HepG2 (cell line): ENCODE results near the gene AHRR. TPM values are rescaled to one million over a fixed set of nuclear protein-coding genes. Genes with fewer than 3 reads are reported as not detected.

ENCODE experiments used
- CAMTA2 ChIP-seq: sonication (generic); formaldehyde crosslinking; IDR thresholded peaks from 2 replicates; pipeline ENCODE4 v1.4.0; 2020; ENCODE audit warnings: mild to moderate bottlenecking, missing genetic modification reagents, borderline replicate concordance
- FOXO4 ChIP-seq: sonication (generic); formaldehyde crosslinking; conservative IDR thresholded peaks from 2 replicates; pipeline ENCODE4 v1.8.1; 2023; ENCODE audit warnings: missing genetic modification reagents
- HMGA1 ChIP-seq: sonication (generic); formaldehyde crosslinking; conservative IDR thresholded peaks from 2 replicates; pipeline ENCODE4 v1.4.0; 2020; ENCODE audit warnings: missing genetic modification reagents
- HNRNPK ChIP-seq: fragments of 200-400 bp; formaldehyde crosslinking; IDR thresholded peaks from 2 replicates; pipeline ENCODE4 v1.6.1; 2018; ENCODE audit warnings: low read length, low read depth, moderate library complexity, mild to moderate bottlenecking; ENCODE audit not compliant: poor library complexity, severe bottlenecking
- KDM2A ChIP-seq: sonication (generic); formaldehyde crosslinking; IDR thresholded peaks from 2 replicates; pipeline ENCODE4 v1.4.0; 2020; ENCODE audit warnings: low read depth, missing genetic modification reagents, borderline replicate concordance
- MTA1 ChIP-seq: sonication (generic); formaldehyde crosslinking; IDR thresholded peaks from 2 replicates; pipeline ENCODE4 v1.4.0; 2020; ENCODE audit warnings: missing genetic modification reagents, mild to moderate bottlenecking, borderline replicate concordance
- PAX8 ChIP-seq: sonication (generic); formaldehyde crosslinking; IDR thresholded peaks from 2 replicates; pipeline ENCODE4 v1.8.0; 2022; ENCODE audit warnings: mild to moderate bottlenecking, missing genetic modification reagents, borderline replicate concordance
- STAG1 ChIP-seq: sonication (generic); formaldehyde crosslinking; IDR thresholded peaks from 2 replicates; pipeline ENCODE4 v1.4.0; 2020; ENCODE audit warnings: missing genetic modification reagents
- TCF12 ChIP-seq, 2 experiments: fragments of 450-650 bp in 1 of 2; sonication (generic) in 1 of 2; formaldehyde crosslinking in 1 of 2; IDR thresholded peaks; 2 replicates each; pipeline versions ENCODE4 v1.6.1 to v1.8.0; 2017 to 2022; ENCODE audit warnings: antibody characterized with exemption in 1 of 2, mild to moderate bottlenecking in 1 of 2, missing genetic modification reagents in 1 of 2, moderate library complexity in 1 of 2
- ZBTB20 ChIP-seq: sonication (generic); formaldehyde crosslinking; IDR thresholded peaks from 2 replicates; pipeline ENCODE4 v1.8.1; 2023; ENCODE audit warnings: missing genetic modification reagents, low read depth, mild to moderate bottlenecking, borderline replicate concordance
- ZNF10 ChIP-seq: sonication (generic); formaldehyde crosslinking; IDR thresholded peaks from 2 replicates; pipeline ENCODE4 v1.4.0; 2020; ENCODE audit warnings: mild to moderate bottlenecking, low read depth, missing genetic modification reagents, borderline replicate concordance
- ZNF121 ChIP-seq: sonication (generic); formaldehyde crosslinking; IDR thresholded peaks from 2 replicates; pipeline ENCODE4 v1.5.0; 2020; ENCODE audit warnings: mild to moderate bottlenecking, missing genetic modification reagents
- ZNF232 ChIP-seq: sonication (generic); formaldehyde crosslinking; IDR thresholded peaks from 2 replicates; pipeline ENCODE4 v1.4.0; 2020; ENCODE audit warnings: missing genetic modification reagents, borderline replicate concordance
- ZNF605 ChIP-seq: sonication (generic); formaldehyde crosslinking; IDR thresholded peaks from 2 replicates; pipeline ENCODE4 v1.8.0; 2022; ENCODE audit warnings: mild to moderate bottlenecking, missing genetic modification reagents
- polyA plus RNA-seq, 8 experiments: library from polyadenylated mRNA; depleted of rRNA in 3 of 8; stranded (reverse) in 7 of 8; unstranded in 1 of 8; fragments of >200 nt; fragmentation: Illumina TruSeq in 4 of 8; extraction: Trizol in 4 of 8; gene quantifications; 2 replicates each; pipeline versions ENCODE4 v1.2.1 to v1.2.3, GENCODE V29; 2011 to 2016; ENCODE audit warnings: low read depth in 4 of 8, missing spikeins in 1 of 8, mixed read lengths in 1 of 8; ENCODE audit not compliant: insufficient read depth in 1 of 8
- total RNA-seq, 5 experiments: library from RNA; depleted of rRNA; stranded (reverse); fragments of >200 nt; fragmentation: Illumina TruSeq; extraction: Trizol; gene quantifications; 2 replicates each; pipeline ENCODE4 v1.2.3, GENCODE V29; 2016; ENCODE audit warnings: low read depth in 1 of 5
- TF ChIP-seq, protein P1 (sequence below): sonication (generic); formaldehyde crosslinking; IDR thresholded peaks from 2 replicates; pipeline ENCODE4 v1.5.0; 2020; ENCODE audit warnings: missing genetic modification reagents, mild to moderate bottlenecking, borderline replicate concordance
- TF ChIP-seq, protein P2 (sequence below): fragments of 450-650 bp; IDR thresholded peaks from 2 replicates; pipeline ENCODE4 v1.6.1; 2017
- TF ChIP-seq, protein P3 (sequence below): sonication (generic); formaldehyde crosslinking; IDR thresholded peaks from 2 replicates; pipeline ENCODE4 v1.5.1; 2020; ENCODE audit warnings: mild to moderate bottlenecking, missing genetic modification reagents, borderline replicate concordance

Gene AHRR
- total and polyA plus RNA-seq, 2 of the 13 experiments (the other 11 are each of a cell fraction or from before 2014, with no cell fraction given), result 0.28 to 0.35 TPM

- no peak for TF ChIP-seq PAX8
- TF ChIP-seq HNRNPK, result peak; percentile 44
- TF ChIP-seq ZNF605 (CRISPR knock-in tag), result 0 out of 2 replicates have a peak, but pooled peaks have one; percentile 21
- no peak for TF ChIP-seq ZNF10 (CRISPR knock-in tag)
- no peak for TF ChIP-seq HMGA1 (CRISPR knock-in tag)
- TF ChIP-seq CAMTA2 (CRISPR knock-in tag), result peak; percentile 27
- TF ChIP-seq STAG1 (CRISPR knock-in tag), result 0 out of 2 replicates have a peak, but pooled peaks have one; percentile 4
- 0 out of 2 replicates have a peak, but pooled peaks have one; percentile 4 for TF ChIP-seq ZNF232 (CRISPR knock-in tag)
- no peak for TF ChIP-seq ZNF121 (CRISPR knock-in tag)
- no peak for TF ChIP-seq MTA1 (CRISPR knock-in tag)
- peak; percentile 51 for TF ChIP-seq KDM2A (CRISPR knock-in tag)
- TF ChIP-seq FOXO4, result 0 out of 2 replicates have a peak, but pooled peaks have one; percentile 73
- TF ChIP-seq, protein P1, sequence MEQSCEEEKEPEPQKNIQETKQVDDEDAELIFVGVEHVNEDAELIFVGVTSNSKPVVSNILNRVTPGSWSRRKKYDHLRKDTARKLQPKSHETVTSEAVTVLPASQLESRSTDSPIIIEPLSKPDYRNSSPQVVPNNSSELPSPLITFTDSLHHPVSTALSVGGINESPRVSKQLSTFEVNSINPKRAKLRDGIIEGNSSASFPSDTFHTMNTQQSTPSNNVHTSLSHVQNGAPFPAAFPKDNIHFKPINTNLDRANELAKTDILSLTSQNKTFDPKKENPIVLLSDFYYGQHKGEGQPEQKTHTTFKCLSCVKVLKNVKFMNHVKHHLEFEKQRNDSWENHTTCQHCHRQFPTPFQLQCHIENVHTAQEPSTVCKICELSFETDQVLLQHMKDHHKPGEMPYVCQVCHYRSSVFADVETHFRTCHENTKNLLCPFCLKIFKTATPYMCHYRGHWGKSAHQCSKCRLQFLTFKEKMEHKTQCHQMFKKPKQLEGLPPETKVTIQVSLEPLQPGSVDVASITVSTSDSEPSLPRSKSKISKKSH (CRISPR knock-in tag), result no peak; the same call in 1 of the 2 replicates
- TF ChIP-seq, protein P2, sequence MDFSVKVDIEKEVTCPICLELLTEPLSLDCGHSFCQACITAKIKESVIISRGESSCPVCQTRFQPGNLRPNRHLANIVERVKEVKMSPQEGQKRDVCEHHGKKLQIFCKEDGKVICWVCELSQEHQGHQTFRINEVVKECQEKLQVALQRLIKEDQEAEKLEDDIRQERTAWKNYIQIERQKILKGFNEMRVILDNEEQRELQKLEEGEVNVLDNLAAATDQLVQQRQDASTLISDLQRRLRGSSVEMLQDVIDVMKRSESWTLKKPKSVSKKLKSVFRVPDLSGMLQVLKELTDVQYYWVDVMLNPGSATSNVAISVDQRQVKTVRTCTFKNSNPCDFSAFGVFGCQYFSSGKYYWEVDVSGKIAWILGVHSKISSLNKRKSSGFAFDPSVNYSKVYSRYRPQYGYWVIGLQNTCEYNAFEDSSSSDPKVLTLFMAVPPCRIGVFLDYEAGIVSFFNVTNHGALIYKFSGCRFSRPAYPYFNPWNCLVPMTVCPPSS, result no peak
- TF ChIP-seq, protein P3, sequence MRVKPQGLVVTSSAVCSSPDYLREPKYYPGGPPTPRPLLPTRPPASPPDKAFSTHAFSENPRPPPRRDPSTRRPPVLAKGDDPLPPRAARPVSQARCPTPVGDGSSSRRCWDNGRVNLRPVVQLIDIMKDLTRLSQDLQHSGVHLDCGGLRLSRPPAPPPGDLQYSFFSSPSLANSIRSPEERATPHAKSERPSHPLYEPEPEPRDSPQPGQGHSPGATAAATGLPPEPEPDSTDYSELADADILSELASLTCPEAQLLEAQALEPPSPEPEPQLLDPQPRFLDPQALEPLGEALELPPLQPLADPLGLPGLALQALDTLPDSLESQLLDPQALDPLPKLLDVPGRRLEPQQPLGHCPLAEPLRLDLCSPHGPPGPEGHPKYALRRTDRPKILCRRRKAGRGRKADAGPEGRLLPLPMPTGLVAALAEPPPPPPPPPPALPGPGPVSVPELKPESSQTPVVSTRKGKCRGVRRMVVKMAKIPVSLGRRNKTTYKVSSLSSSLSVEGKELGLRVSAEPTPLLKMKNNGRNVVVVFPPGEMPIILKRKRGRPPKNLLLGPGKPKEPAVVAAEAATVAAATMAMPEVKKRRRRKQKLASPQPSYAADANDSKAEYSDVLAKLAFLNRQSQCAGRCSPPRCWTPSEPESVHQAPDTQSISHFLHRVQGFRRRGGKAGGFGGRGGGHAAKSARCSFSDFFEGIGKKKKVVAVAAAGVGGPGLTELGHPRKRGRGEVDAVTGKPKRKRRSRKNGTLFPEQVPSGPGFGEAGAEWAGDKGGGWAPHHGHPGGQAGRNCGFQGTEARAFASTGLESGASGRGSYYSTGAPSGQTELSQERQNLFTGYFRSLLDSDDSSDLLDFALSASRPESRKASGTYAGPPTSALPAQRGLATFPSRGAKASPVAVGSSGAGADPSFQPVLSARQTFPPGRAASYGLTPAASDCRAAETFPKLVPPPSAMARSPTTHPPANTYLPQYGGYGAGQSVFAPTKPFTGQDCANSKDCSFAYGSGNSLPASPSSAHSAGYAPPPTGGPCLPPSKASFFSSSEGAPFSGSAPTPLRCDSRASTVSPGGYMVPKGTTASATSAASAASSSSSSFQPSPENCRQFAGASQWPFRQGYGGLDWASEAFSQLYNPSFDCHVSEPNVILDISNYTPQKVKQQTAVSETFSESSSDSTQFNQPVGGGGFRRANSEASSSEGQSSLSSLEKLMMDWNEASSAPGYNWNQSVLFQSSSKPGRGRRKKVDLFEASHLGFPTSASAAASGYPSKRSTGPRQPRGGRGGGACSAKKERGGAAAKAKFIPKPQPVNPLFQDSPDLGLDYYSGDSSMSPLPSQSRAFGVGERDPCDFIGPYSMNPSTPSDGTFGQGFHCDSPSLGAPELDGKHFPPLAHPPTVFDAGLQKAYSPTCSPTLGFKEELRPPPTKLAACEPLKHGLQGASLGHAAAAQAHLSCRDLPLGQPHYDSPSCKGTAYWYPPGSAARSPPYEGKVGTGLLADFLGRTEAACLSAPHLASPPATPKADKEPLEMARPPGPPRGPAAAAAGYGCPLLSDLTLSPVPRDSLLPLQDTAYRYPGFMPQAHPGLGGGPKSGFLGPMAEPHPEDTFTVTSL (CRISPR knock-in tag), result 0 out of 2 replicates have a peak, but pooled peaks have one; percentile 38
- TF ChIP-seq TCF12 (IDR thresholded peaks at IDR 0.05), result no peak
- TF ChIP-seq TCF12 (CRISPR knock-in tag; IDR thresholded peaks at IDR 0.05), result no peak; the same call in 1 of the 2 replicates
- no peak; the same call in 1 of the 2 replicates for TF ChIP-seq ZBTB20 (CRISPR knock-in tag)
Observed at GRCh38 chr5:442335-443238, 121.1 kb downstream of the AHRR start, which contains the start of gene EXOC3 (continued).
